Stimulated activated CD4-positive, alpha-beta T cell treated with anti-CD3 and anti-CD28 coated beads, Interleukin-12 subunit alpha, Interleukin-12 subunit beta, amount 100 ng/mL, for 48 hours (primary cell): ENCODE data around the gene UACA.
"Not testable (repeated sequence)": the region's sequence is repeated elsewhere in the genome, so short reads cannot be mapped to it uniquely, and the experiment has no call there.

Experiments
- DNase-seq, 3 donors: peaks; one replicate each; pipeline ENCODE4 v3.0.0-alpha.2; 2020; ENCODE audit warnings: low read depth in 2 of 3, low spot score in 1 of 3

Gene UACA

GRCh38 chr15:70665599-70665998 lies 97.8 kb downstream of the UACA start:
- no peak for DNase-seq

DNA sequence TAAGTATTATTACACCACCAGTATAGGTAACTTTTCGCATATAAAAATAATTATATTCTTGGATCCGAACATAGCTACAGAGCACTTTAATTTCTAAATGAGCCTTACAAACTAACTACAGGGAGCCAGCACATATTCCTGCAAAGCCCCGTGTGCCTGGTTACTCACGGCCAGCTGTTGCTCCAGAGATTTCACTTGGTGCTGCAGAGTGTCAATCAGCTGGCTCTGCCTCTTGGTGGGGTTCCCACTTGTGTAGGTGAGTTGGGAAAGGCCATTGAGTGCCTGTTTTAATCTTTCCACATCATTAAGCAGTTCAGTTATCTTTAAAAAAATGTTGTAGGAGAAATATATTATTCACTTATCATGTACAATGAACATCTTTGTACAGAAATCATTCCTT lies 98.9 kb downstream of the UACA start:
- DNase-seq: no peak

- not testable (repeated sequence) for DNase-seq
Observed at GRCh38 chr15:70663069-70663468, 100.3 kb downstream of the UACA start.

DNA sequence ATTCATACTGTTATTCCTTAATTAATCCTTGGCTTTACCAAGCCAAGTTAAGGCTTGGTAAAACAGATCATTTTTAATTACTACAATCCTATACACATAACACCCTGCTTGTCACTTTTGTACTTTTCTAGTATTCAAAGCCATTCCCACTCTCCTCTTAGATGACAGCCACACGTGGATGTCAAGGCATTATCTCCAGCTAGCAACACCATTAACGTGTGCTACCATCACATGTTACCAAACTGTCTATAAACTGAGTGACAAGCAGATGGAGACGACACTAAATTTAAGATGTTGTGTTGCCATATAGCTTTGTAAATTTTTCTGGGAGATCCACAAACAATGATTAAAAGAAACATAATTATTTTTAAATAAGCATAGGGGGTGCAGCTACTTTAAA lies 103.7 kb downstream of the UACA start:
- no peak for DNase-seq

DNA sequence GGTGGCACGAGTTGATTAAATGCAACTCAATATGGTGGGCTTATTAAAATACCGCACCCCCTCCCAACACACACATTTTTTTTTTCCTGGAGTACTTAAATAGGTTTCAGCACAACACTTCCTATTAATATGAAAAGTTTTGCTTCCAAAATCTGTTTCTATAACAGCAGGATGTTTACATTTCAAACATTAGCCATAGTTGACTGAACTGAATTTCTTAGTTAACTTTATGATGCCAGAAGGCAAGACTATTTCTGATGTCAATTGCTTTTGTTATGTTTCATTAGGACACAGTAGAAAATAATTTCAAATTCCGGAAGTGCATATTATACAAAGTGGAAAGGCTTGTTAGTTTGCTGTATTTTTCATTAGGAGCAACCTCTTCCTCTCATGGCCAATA lies 104.7 kb downstream of the UACA start:
- DNase-seq: no peak

- DNase-seq: no peak
Observed at GRCh38 chr15:70653426-70653825, 109.9 kb downstream of the UACA start.

- DNase-seq: no peak
Observed at GRCh38 chr15:70652341-70652740, 111.0 kb downstream of the UACA start.

- no peak for DNase-seq
Observed at GRCh38 chr15:70651303-70651845, 112.0 kb downstream of the UACA start.

DNA sequence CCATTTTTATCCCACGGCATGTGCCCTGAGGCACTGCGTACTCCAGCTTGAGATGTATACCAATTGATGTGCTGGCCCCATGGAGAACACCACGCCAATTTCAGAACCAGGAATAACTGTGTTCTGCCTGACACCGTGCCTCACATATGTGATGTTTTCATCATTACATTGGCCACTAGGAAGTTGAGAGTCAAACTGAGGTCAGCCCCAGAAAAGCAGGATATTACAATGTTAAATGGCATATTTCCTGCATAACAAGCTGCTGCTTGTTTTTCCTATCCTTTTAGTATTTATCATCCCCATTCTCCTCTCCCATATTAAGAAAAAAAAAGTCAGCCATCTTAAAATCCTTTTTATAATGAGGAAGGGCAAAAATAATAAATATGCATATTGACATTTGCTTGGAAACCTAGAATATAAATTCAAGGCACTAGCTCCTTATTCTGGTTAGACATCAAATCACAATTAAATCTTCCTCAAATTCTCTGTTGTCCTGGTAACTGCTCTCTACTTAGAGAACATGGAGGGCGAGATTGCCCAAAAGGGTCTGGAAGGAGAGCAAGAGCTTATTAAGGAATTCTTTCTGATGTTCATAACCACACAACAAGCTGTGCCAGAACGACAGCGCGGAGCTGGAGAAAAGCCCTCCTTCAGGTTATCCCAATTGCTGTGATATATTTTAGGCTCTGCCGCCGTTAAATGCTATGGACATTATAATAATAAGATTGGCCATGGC lies 112.6 kb downstream of the UACA start:
- DNase-seq: no peak

DNA sequence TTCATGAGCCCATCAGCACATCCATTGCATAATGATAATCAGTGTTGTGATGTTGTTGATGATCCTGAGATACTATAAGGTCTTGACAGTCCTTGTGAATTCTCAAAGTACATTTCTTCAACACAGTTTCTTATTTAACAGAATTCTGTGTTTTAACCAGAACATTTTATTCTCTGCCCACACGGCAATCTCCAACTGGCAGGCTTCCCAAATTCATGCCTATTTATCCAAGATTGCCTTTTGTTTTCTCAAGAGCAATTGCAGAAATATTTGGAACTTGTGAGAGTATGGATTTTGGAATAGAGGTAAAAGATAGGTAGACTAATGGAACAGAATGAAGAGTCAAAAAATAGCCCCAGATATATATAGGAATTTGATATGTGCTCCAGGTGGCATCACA lies 116.0 kb downstream of the UACA start:
- DNase-seq: no peak

- DNase-seq: no peak
Observed at GRCh38 chr15:70646169-70646568, 117.2 kb downstream of the UACA start.

DNA sequence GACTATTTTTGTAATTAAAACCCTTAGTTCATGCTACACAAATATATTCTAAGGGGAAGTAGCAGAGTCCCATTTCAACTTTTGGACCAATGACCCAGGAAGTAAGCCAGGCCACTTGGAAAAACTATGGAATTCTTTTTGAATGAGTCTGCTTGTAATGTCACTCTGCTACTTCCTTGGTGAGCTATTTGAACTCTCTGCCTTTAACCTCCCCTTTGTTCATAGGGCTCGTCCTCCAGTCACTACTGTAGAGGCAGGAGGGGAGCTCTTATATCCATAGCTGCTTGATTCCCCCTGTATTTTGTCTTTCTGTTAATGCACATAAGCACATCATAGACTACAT lies 119.6 kb downstream of the UACA start:
- no peak for DNase-seq

DNA sequence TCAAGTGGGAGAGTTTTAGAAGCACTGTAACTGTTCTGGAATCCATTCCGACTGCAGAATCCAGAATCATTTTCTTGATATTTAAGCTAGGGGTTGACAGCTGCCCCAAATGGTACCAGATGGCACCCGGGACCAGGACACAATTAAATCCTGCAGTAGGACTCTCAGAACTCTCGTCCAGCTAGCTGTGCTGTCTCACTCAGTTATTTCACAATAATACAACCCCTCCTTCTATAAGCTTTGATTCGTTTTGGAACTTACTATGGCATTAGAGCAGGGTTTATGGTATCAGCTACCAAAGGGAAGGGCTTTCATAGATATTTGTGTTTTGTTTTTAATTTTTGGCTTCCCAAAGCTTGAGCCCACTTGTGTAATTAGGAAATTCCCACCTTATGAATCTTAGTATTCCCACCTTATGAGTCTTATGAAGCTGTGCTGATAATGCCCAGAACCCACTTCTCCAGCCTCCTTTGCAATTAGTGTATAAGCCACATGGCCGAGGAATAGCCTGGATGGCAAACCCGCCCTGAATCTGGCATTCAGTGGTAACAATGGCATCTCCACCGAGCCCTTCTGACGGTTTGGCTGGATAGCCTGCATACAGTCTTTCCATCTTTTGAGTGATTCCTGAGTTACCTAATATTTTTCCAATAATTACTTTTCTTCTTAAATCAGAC lies 120.1 kb downstream of the UACA start:
- DNase-seq: no peak

GRCh38 chr15:70636540-70637165 lies 126.7 kb downstream of the UACA start:
- no peak for DNase-seq

DNA sequence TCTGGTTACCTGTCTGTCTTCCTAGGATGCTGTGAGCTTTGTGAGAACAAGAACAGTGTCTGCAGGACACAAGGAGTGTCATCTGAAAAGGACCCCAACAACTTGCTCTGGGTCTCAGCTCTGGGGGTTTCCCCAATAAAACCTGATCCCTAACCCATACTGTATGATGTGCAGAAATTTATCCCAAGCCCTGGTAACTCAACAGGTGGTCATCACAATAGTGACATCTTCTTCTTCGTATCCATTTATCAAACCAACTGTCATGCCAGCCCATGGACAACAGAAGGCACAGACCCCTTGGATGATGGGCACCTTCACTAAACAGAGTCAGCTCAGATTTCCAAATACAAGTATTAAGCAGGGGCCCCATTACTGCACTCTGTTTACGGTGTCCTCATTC lies 127.5 kb downstream of the UACA start:
- no peak for DNase-seq

DNA sequence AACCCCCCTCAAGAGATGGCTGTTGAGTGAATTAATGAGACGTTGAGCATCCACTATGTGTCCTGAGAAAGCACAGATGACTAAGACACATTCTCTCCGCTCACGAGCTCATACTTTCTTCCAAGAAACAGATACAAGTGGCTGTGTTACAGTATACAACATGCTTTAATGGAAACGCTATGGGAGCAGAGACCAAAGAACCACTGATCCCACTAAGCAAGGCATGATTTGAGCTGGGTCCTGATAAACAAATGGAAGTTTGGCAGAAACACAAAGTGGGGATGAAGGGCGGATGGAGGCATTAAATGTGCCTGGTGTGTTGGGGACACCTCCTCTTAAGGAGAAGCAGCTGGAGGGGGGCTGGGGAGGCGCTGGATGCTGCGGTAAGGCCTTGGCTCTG lies 129.4 kb downstream of the UACA start:
- no peak for DNase-seq

DNA sequence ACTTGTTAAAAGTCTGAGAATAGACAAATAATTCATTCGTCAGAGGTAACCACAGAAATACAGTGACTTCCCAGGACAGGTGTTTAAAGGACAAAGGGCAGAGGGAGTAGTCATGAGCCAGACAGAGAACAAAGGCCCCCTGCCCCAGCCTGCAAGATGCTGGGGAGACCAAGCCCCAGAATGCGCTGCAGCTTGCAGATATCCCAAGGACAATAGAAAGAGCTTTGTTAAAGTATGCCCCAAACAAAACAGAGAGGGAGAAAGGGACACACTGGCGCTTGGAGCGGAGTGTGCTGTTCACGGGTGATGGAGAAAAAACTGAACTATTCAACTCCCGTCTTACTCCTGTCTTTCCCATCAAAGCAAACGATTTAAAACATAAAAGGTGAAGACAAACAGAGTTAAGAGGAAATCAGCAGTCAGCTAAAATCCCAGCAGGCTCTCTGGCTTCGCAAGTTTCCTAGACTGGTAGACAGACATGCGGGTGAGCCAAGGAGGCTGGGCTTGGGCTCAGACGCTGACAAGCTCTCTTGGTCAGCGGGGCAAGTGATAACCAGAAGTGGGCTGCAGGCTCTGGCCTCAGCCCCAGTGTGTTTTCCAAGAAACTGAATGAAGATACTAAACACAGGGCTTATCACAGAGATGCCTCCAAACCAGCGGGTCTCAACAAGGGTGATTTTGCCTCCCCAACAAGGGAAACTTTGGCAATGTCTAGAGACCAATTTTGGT lies 130.1 kb downstream of the UACA start:
- DNase-seq: no peak

- no peak for DNase-seq
Observed at GRCh38 chr15:70632491-70633102, 130.8 kb downstream of the UACA start.

GRCh38 chr15:70632079-70632478 lies 131.3 kb downstream of the UACA start:
- DNase-seq: no peak

GRCh38 chr15:70629735-70630273 lies 133.6 kb downstream of the UACA start:
- DNase-seq: no peak

GRCh38 chr15:70628549-70628896 lies 134.8 kb downstream of the UACA start:
- DNase-seq: no peak
